Osteoblast (primary cell): ENCODE data around the gene FAM174A. TPM values are rescaled to one million over a fixed set of nuclear protein-coding genes. Genes with fewer than 3 reads are reported as not detected.
"Not testable (repeated sequence)": the region's sequence is repeated elsewhere in the genome, so short reads cannot be mapped to it uniquely, and the experiment has no call there.

Experiments
- DNase-seq: peaks from one replicate; pipeline ENCODE4 v3.0.0; 2011; ENCODE audit warnings: low spot score, mixed read lengths; ENCODE audit not compliant: insufficient read length; ENCODE audit errors: missing footprints
- H2AFZ ChIP-seq: 2 replicates; pipeline ENCODE4 v1.6.0; 2011; ENCODE audit warnings: mild to moderate bottlenecking, low read length
- H3K27ac ChIP-seq: 2 replicates; pipeline ENCODE4 v1.5.1; 2011; ENCODE audit warnings: mild to moderate bottlenecking, low read depth, low read length, moderate library complexity
- H3K27me3 ChIP-seq: 2 replicates; pipeline ENCODE4 v1.6.0; 2012; ENCODE audit warnings: mild to moderate bottlenecking, control low read depth, inconsistent platforms, low read length, moderate library complexity; ENCODE audit not compliant: insufficient read depth
- H3K36me3 ChIP-seq: 2 replicates; pipeline ENCODE4 v1.5.1; 2011; ENCODE audit warnings: mild to moderate bottlenecking, low read length, control low read depth, moderate library complexity; ENCODE audit not compliant: insufficient read depth
- H3K4me1 ChIP-seq: 2 replicates; pipeline ENCODE4 v1.5.1; 2011; ENCODE audit warnings: mild to moderate bottlenecking, low read length, control low read depth, moderate library complexity; ENCODE audit not compliant: insufficient read depth
- H3K4me2 ChIP-seq: 2 replicates; pipeline ENCODE4 v1.6.0; 2011; ENCODE audit warnings: mild to moderate bottlenecking, low read length; ENCODE audit not compliant: insufficient read depth
- H3K4me3 ChIP-seq: fragments of 200-600 bp; sonication (generic); 3 replicates; pipeline ENCODE4 v1.5.1; 2012; ENCODE audit warnings: mild to moderate bottlenecking, low read length, inconsistent platforms; ENCODE audit not compliant: insufficient read depth
- H3K79me2 ChIP-seq: 2 replicates; pipeline ENCODE4 v1.6.0; 2012; ENCODE audit warnings: mild to moderate bottlenecking, low read length, control low read depth, inconsistent platforms; ENCODE audit not compliant: insufficient read depth
- H3K9me3 ChIP-seq: 2 replicates; pipeline ENCODE4 v1.5.1; 2011; ENCODE audit warnings: low read depth, low read length, control low read depth
- H4K20me1 ChIP-seq: 2 replicates; pipeline ENCODE4 v1.6.0; 2012; ENCODE audit warnings: mild to moderate bottlenecking, low read length, control low read depth; ENCODE audit not compliant: insufficient read depth
- total RNA-seq: library from RNA; depleted of rRNA; stranded (reverse); fragments of >200 nt; gene quantifications from 2 replicates; pipeline ENCODE4 v1.2.3, GENCODE V29; 2012
- TF ChIP-seq, protein P1 (sequence below): IDR thresholded peaks from 2 replicates; pipeline ENCODE4 v1.5.1; 2011; ENCODE audit warnings: mild to moderate bottlenecking, low read depth, low read length, moderate library complexity; ENCODE audit errors: extremely low read depth

The FAM174A gene
- total RNA-seq, 1 donor = 22.1 TPM

DNA sequence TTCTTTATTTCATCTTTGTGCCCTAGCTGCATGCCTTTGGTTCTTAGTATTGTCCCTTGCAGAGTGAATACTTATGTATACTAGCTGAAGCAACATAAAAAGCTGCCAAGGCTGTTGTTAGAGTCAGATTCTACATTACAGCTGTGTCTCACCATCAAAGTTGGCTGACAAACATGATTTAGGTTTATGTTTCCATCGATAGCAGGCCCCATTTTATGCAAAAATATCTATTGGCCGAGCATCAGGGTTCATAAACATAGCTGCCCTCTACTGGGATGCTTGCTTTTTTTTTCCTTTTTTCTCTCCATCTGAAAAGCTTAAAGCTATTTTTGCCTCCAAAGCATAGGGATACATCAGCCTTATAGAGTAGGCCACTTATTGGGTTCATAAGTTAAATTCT, 68.0 kb downstream of the FAM174A start:
- H4K20me1 ChIP-seq = no peaks in the 10 kb centered on the region
- H3K79me2 ChIP-seq = no peaks in the 10 kb centered on the region
- TF ChIP-seq, protein P1, sequence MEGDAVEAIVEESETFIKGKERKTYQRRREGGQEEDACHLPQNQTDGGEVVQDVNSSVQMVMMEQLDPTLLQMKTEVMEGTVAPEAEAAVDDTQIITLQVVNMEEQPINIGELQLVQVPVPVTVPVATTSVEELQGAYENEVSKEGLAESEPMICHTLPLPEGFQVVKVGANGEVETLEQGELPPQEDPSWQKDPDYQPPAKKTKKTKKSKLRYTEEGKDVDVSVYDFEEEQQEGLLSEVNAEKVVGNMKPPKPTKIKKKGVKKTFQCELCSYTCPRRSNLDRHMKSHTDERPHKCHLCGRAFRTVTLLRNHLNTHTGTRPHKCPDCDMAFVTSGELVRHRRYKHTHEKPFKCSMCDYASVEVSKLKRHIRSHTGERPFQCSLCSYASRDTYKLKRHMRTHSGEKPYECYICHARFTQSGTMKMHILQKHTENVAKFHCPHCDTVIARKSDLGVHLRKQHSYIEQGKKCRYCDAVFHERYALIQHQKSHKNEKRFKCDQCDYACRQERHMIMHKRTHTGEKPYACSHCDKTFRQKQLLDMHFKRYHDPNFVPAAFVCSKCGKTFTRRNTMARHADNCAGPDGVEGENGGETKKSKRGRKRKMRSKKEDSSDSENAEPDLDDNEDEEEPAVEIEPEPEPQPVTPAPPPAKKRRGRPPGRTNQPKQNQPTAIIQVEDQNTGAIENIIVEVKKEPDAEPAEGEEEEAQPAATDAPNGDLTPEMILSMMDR = no peak
- H3K4me3 ChIP-seq = no peak overlapping the region
- H3K27me3 ChIP-seq = no peaks in the 10 kb centered on the region
- no peak overlapping the region for H3K27ac ChIP-seq
- DNase-seq = no peak
- no peak overlapping the region for H3K4me2 ChIP-seq
- no peaks in the 10 kb centered on the region for H3K36me3 ChIP-seq
- H2AFZ ChIP-seq = no peak overlapping the region
- H3K9me3 ChIP-seq = no peaks in the 10 kb centered on the region
- no peaks in the 10 kb centered on the region for H3K4me1 ChIP-seq

DNA sequence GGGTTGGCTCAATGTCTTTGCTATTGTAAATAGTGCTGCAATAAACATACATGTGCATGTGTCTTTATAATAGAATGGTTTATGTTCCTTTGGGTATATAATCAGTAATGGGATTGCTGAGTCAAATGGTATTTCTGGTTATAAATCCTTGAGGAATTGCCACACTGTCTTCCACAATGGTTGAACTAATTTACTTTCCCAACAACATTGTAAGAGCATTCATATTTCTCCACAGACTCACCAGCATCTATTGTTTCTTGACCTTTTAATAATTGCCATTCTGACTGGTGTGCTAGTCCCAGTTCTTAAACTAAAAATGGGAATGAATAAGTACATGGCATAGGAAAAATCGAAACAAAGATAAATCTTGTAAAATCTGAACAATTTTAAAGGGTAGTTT, 68.8 kb downstream of the FAM174A start:
- not testable (repeated sequence) for H3K4me3 ChIP-seq, H3K79me2 ChIP-seq, H3K36me3 ChIP-seq, H3K27me3 ChIP-seq, H4K20me1 ChIP-seq, H3K27ac ChIP-seq, H3K9me3 ChIP-seq, H3K4me2 ChIP-seq, H3K4me1 ChIP-seq, H2AFZ ChIP-seq, DNase-seq

DNA sequence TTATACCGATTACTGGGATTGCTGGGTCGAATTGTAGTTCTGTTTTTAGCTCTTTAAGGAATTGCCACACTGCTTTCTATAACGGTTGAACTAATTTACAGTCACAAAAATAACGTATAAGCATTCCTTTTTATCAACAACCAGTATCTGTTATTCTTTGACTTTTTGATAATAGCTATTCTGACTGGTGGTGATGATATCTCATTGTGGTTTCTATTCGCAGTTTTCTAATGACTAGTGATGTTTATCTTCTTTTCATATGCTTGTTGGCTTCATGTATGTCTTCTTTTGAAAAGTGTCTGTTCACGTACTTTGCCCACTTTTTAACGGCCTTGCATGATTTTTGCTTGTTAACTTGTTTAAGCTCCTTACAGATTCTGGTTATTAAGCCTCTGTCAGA, 74.4 kb downstream of the FAM174A start:
- no peaks in the 10 kb centered on the region for H3K27me3 ChIP-seq
- no peak overlapping the region for H3K27ac ChIP-seq
- DNase-seq = no peak
- H2AFZ ChIP-seq = no peak overlapping the region
- H4K20me1 ChIP-seq = no peaks in the 10 kb centered on the region
- H3K36me3 ChIP-seq = no peaks in the 10 kb centered on the region
- no peaks in the 10 kb centered on the region for H3K9me3 ChIP-seq
- no peaks in the 10 kb centered on the region for H3K79me2 ChIP-seq
- TF ChIP-seq, protein P1 = no peak
- H3K4me3 ChIP-seq = no peak overlapping the region
- no peaks in the 10 kb centered on the region for H3K4me1 ChIP-seq
- no peak overlapping the region for H3K4me2 ChIP-seq

DNA sequence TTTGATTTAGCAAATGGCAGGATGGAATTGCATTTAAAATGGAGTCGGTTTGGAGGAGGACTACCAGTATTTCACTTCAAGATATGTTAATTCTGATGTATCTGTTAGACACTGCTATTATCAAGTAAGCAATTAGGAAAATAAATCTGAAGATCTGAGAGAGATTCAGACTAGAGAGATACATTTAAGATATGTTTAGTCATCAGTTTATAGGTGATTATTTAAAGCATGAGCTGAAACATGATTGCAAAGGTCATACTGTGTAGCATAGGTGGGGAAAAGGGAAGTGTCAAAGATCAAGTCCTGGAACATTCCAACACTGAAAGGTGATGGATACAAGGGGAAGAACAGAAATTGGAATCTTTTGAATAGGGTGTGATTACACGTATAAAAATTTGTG, 79.1 kb downstream of the FAM174A start:
- Histone ChIP-seq H3K27me3 (no peaks in the 10 kb centered on the region), H3K27ac (no peak overlapping the region), H3K79me2 (no peaks in the 10 kb centered on the region), H3K4me2 (no peak overlapping the region), H3K4me1 (no peaks in the 10 kb centered on the region), H4K20me1 (no peaks in the 10 kb centered on the region), H2AFZ (no peak overlapping the region), H3K36me3 (no peaks in the 10 kb centered on the region), H3K9me3 (no peaks in the 10 kb centered on the region), H3K4me3 (no peak overlapping the region)
- DNase-seq = no peak
- TF ChIP-seq, protein P1 = no peak
